Kidney capillary endothelial cell (primary cell): ENCODE results near the gene CNTN1.
A peak's percentile ranks its signal among the peaks of the same experiment; 100 is the strongest.

Source experiments
- DNase-seq: peaks from one replicate; pipeline ENCODE4 v3.0.0-alpha.2; 2018; ENCODE audit warnings: low spot score

The CNTN1 gene

DNA sequence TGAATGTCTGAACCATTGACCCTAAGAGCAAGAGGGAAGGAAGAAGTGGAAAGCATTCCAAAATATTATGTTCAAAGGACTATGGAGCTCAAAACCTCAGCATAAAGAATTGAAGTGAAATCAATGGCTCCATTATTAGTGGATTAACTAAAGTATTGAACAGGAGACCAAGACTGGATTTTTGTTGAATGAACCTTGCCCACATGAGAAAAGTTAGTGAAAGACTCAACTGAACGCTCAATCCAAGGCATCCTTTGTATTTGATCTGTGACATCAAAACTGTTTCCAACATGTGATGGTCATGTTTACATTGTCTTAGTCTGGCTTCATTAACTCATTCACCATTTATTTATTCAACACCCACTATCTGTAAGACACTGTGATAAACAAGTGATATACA lies 161.0 kb downstream of the CNTN1 start:
- no peak for DNase-seq

- DNase-seq = no peak
Measured at GRCh38 chr12:40854604-40855003, 162.4 kb downstream of the CNTN1 start.

- no peak for DNase-seq
Measured at GRCh38 chr12:40864891-40865290, 172.7 kb downstream of the CNTN1 start.

DNA sequence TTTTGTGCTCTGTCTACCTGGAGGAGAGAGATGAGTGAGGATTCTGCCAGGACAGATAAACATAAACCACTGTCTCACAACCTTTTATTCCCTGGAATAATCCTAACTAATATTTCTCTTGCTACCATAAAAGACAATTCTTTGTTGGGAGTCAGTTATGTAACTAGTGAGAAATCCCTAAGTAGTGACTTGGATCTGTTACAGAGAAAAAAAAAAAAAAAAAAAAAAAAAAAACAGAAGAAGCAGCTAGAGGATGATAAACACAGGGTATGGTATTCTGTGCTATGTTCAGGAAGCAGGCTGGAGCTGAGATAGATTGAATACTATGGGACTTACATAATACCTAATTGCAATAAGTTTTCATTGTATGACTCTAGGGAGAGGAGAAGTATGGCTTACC lies 178.7 kb downstream of the CNTN1 start:
- no peak for DNase-seq

DNA sequence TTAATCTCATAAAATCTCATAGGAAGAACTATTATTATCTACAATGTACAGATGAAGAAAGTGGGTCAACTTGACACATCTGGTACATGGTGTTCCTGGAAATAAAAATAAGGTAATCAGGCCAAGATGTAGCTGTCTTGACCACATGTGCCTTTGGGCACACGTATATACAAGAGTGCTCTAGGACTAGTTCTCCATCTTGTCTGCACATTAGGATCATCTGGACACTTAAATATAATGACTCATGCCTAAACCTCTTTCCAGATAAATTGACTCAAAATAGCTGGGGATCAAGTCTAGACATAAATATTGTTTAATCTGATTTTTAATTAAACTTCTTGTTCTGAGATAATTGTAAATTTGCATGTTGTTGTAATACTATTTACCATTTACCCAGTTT lies 182.6 kb downstream of the CNTN1 start:
- DNase-seq = no peak

DNA sequence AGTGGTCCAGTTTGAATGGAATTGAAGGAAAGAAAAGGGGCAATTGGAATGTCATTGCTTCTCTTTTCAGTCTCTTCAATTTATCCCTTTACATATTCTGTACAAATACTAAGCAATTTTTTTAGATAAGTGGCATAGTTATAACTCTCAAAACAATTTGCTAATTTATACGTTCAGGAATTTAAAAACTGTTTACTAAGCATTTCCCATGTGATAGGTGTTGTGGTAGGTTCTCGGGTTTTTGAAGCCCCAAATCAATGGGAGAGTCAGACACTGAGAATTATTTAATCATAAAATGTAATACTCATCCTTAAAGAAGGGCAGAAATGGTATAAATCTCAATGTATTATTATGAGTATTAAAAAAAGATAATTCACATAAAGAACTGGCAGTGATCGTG lies 197.1 kb downstream of the CNTN1 start:
- no peak for DNase-seq

- DNase-seq = no peak
Measured at GRCh38 chr12:40892528-40892927, 200.3 kb downstream of the CNTN1 start.

- DNase-seq = no peak
Measured at GRCh38 chr12:40898505-40898904, 206.3 kb downstream of the CNTN1 start.

DNA sequence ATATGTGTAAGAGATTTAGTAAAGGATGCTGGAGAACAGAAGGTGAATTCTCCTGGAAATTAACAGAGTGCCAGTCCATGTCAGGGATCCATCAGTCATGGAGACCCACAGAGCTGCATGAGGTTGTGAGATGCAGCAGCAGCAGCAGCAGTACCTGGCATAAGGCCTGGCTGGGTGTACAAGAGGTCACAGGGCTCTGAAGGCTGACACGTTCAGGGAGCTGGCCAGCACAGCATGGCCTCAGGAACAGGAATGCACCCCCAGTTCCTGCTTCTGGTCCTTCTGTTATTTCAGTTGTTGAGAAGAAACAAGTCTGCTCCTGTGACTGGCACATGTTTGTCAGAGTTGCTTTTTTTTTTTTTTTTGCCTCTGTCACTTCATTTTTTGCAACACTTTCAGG lies 210.8 kb downstream of the CNTN1 start:
- DNase-seq = no peak

DNA sequence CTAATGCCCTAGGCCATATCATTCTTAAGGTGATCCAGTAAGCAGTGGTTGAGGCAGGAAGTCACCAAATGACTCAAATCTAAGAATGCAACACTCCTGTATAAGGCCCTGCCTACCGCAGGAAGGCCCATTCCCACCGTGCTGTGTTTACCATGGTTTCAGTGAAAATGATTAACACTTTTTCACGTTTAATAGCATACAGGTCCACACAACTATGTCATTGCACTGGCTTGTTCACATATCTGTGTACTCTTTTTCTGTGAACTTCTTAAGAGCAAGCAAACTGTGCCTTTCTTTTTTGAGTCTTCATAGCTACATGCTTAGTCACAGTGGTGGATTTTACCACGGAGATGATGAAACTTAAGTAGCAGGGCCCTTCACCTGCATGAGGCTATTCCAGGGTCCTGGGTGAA lies 214.9 kb downstream of the CNTN1 start:
- no peak for DNase-seq

DNA sequence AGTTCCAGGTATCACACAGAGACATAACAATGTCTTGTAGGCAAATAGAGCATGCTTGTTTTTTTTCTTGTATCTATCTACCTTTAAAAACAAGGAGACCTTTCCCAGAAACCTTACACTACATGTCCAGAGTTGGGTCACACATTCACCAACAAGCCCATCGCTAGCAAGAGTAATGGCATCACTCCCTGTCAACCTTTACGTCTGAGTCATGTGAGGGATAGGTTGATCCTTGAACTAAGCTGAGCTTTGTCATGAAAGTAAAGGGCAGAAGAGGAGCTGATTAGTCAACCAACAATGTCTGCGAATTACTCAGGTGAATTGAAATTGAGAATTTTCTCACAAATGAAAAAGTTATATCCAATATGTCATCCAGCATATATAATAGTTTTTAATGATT lies 219.4 kb downstream of the CNTN1 start:
- DNase-seq = no peak

DNA sequence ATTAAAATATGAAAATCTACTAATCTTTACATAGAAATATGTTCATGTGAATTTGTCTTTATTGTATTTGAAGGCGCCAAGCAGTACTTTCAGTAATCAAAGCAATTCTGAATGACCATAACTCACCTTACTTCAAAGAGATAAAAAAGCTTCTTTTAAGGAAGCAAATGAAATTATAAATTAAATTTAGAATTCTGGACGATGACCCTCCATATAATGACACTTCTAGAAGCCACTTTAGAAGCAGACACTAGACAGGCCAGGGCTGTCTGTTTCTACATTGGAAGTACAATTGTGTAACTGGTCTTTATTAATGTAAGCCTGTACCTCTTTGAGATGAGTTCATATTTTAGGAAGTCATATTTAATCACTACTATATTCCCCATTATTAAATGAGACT lies 222.9 kb downstream of the CNTN1 start:
- no peak for DNase-seq

- no peak for DNase-seq
Measured at GRCh38 chr12:40917561-40917960, 225.3 kb downstream of the CNTN1 start.

GRCh38 chr12:40921563-40922163 lies 229.4 kb downstream of the CNTN1 start:
- DNase-seq = peak; percentile 21

DNA sequence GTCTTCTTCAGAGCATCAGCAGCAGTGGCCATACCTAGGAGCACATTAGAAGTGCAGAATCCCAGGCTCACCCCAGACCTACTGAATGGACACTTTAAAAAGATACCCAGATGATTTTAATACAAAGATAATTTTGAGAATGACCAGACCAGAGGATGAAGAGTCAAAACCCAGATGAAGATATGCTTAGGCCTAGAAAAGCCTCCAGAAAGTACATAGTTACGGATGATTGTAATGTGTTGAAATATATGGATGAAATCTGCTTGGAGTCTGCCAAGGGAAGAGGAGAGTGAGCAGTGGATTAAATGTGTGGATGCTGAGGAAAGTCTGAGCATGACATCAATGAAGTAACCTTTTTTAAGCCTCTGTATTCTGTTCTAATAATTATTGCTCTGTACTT lies 245.7 kb downstream of the CNTN1 start:
- DNase-seq = no peak

DNA sequence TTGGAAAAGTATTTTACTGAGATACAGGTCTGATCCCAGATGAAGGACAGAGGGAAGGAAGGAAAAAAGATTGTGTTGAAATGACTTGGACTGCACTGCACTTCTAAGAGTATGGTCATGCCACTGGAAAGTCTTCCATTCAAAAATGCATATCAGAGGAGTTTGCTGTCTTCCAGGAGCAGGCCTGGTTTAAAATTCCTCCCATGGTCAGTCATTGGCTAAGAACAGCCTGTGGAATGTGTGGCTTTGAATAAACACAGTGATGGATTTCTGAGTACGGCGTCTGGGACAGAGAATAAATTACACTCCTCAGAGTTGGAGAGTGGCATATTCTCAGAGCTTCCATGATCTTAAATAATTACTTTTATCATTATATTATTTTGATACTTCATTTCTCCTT lies 250.1 kb downstream of the CNTN1 start:
- no peak for DNase-seq

- no peak for DNase-seq
Measured at GRCh38 chr12:40945772-40946171, 253.5 kb downstream of the CNTN1 start.

- DNase-seq = peak; percentile 42
Measured at GRCh38 chr12:40946612-40947194, 254.5 kb downstream of the CNTN1 start.

DNA sequence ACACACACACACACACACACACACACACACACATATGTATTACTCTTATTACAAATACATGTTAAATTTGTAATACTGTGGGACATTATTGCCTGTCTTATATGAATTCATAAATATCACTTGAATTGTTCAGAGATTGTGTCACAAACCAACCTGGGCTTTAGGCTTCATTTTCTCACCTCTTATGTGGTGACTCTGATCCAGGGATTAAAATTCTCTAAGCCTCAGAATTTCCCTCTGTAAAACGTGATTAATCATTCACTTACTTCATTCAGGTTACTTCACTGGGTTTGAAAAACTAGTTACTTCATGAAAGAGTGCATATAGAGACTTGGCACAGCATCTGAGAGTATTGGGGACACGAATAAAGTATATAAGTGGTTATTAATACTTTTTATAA lies 255.6 kb downstream of the CNTN1 start:
- DNase-seq = no peak

GRCh38 chr12:40953076-40953475 lies 260.8 kb downstream of the CNTN1 start:
- no peak for DNase-seq

GRCh38 chr12:40957417-40957816 lies 265.2 kb downstream of the CNTN1 start:
- DNase-seq = no peak

- no peak for DNase-seq
Measured at GRCh38 chr12:40959041-40959440, 266.8 kb downstream of the CNTN1 start.

DNA sequence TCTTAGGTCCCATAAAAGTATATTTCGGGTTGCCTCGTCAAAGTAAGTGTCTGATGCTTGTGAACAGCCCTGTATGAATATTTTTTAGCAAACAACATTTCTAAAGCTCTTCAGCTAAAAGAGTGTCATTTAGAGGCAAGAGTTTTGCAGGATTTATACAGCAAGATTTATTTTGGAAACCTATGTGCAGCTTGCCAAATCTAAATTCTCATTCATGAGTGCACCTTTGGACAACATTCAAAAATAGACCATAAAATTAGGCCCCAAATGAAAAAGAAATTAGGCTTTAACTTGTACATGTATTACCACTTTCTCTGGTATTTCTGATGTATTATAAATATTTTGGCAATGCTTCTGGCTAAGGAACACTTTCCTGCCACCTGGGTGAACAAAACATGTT lies 271.5 kb downstream of the CNTN1 start:
- no peak for DNase-seq

DNA sequence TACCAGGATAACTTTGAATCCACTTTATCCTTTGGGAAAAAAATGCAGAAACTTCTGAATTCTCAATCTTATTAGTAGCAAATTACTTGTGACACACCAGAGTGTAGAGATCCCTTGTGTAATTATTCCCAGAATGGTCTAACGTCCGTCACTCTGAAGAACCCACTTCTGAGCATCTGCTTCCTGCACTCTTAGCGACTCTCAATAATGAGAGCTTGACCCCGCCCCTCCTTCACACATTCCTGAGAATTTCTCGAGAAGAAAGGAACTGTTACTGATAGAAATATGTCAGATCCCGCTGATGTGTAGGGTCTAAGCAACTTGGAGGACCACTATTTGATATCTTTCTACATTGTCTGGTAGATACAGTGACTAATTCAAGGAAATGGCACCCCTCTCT lies 277.6 kb downstream of the CNTN1 start:
- no peak for DNase-seq
